Measurements from ENCODE around the gene AQP1. TPM values are rescaled to one million over a fixed set of nuclear protein-coding genes. Genes with fewer than 3 reads are reported as not detected.
A peak's percentile ranks its signal among the peaks of the same experiment; 100 is the strongest.

AQP1 gene
- total and polyA plus RNA-seq, 2 of the 8 experiments (the other 6 are each of a cell fraction or from before 2014, with no cell fraction given) = 0.18 to 0.19 TPM

- 91% methylated on average over 23 of the region's 24 CpGs; no CpG with 5 or more reads in 1 of the 2 experiments for WGBS, 2 experiments (ENCODE audit: extremely low coverage in 1 of 2, insufficient coverage in 1 of 2, insufficient read length in 1 of 2, insufficient replicate concordance in 2 of 2, low coverage in 1 of 2, low lambda C conversion rate in 2 of 2, missing lambda C conversion rate in 1 of 2)
- Histone ChIP-seq H4K5ac (ENCODE audit: insufficient read length, low read depth, low read length) (no peak overlapping the region), H3K9me3 (ENCODE audit: insufficient read depth in 2 of 2, low read depth in 1 of 2, low read length in 1 of 2) (no peaks in the 10 kb centered on the region), H4K8ac (ENCODE audit: extremely low read depth, insufficient read depth, low read length) (no peak overlapping the region), H3K14ac (ENCODE audit: insufficient read length) (no peak overlapping the region), H2BK120ac (replicated peaks; ENCODE audit: low read depth, low read length) (no peak overlapping the region), H4K91ac (replicated peaks; ENCODE audit: insufficient read length, low read length) (no peak overlapping the region), H2AK5ac (ENCODE audit: low read depth, low read length) (no peak overlapping the region), H3K4me2 (ENCODE audit: insufficient read depth in 1 of 2, low read depth in 2 of 2, low read length in 2 of 2) (no peak overlapping the region), H2BK12ac (ENCODE audit: low read depth, low read length) (peak overlapping the region; percentile 80; the same call in 1 of the 2 replicates), H3K27ac (ENCODE audit: low read depth, low read length) (no peak overlapping the region), H3K4ac (replicated peaks; ENCODE audit: insufficient read length, low read depth, low read length) (no peak overlapping the region), H3K23ac (ENCODE audit: insufficient read length) (no peak overlapping the region), H3K9ac (replicated peaks in 1 of 4; ENCODE audit: extremely low read depth in 1 of 4, low read depth in 3 of 4, low read length in 3 of 4) (no peak overlapping the region), H3K36me3 (ENCODE audit: control insufficient read depth in 2 of 4, insufficient read depth in 4 of 4, low read length in 3 of 4) (no peaks in the 10 kb centered on the region), H3K56ac (replicated peaks; ENCODE audit: insufficient read length, low read depth, low read length) (no peak overlapping the region), H3K18ac (ENCODE audit: extremely low read depth, low read length) (no peak overlapping the region), H3K79me2 (ENCODE audit: control insufficient read depth in 1 of 2, insufficient read depth in 2 of 2, low read length in 2 of 2) (no peaks in the 10 kb centered on the region), H3K4me1 (replicated peaks in 1 of 4; ENCODE audit: control insufficient read depth in 3 of 4, insufficient read depth in 4 of 4, low read length in 3 of 4) (peaks cover 0 to 9% (median 6%) of the 10 kb centered on the region in 4 experiments; a peak in 6 of 7 replicates), H2AFZ (ENCODE audit: low read length) (no peak overlapping the region), H2BK20ac (ENCODE audit: low read length) (no peak overlapping the region; the same call in 1 of the 2 replicates), H2BK15ac (ENCODE audit: low read length) (no peak overlapping the region), H3K27me3 (replicated peaks in 1 of 4; ENCODE audit: control insufficient read depth in 3 of 4, extremely low read depth in 1 of 4, insufficient read depth in 3 of 4, low read length in 3 of 4) (0 out of 7 replicates have a peak, but pooled peaks cover 0 to 8% (median 0%) of the 10 kb centered on the region in 4 experiments), H2BK5ac (ENCODE audit: low read depth, low read length) (no peak overlapping the region), H3K79me1 (ENCODE audit: low read depth, low read length) (no peaks in the 10 kb centered on the region), H3K4me3 (ENCODE audit: extremely low read depth in 1 of 4, insufficient read depth in 2 of 4, low read depth in 3 of 4, low read length in 4 of 4) (no peak overlapping the region), H3K23me2 (ENCODE audit: low read depth, low read length) (no peaks in the 10 kb centered on the region; the same call in 1 of the 2 replicates), H4K20me1 (replicated peaks in 1 of 2; ENCODE audit: control insufficient read depth in 1 of 2, insufficient read depth in 2 of 2, low read length in 2 of 2) (no peaks in the 10 kb centered on the region)
- ChIA-PET POLR2A (ENCODE audit: partially characterized antibody) (no interaction called here), CTCF (ENCODE audit: partially characterized antibody) (interaction anchor here (0.8 to 12.0 kb wide), 10 partner anchors 13 to 191 kb away, joined by 3 to 309 read pairs (median 4); partner anchors contain the start of genes AQP1 and GHRHR)
- TF ChIP-seq TEAD4 (IDR thresholded peaks at IDR 0.05; ENCODE audit: low read depth, low read length) (peak; percentile 54; the same call in 1 of the 2 replicates), CHD1 (IDR thresholded peaks at IDR 0.05; ENCODE audit: low read depth, low read length) (no peak)
- no peak for FAIRE-seq
- DNase-seq (ENCODE audit: low read depth in 1 of 2, low spot score in 2 of 2) = peak in 1 of 2 experiments; percentile 37
Measured at GRCh38 chr7:30931161-30931928, 19.7 kb downstream of the AQP1 start.
